ENCODE results near the gene RIC1.
"Not testable (repeated sequence)": the region's sequence is repeated elsewhere in the genome, so short reads cannot be mapped to it uniquely, and the experiment has no call there.

- TF ChIP-seq CTCF, EP300, POLR2A, POLR2AphosphoS5 (IDR thresholded peaks at IDR 0.05): not testable (repeated sequence)
Observed at GRCh38 chr9:5683591-5683990, 54.7 kb downstream of the RIC1 start.

Measured in upper lobe of left lung (tissue), 4 donors.